Hypothalamus (tissue), 51 donors: ENCODE data around the gene IGSF9.

Experiments
- DNase-seq, 51 donors: peaks; one replicate each; lab custom pipeline; 2025; lab: John Stamatoyannopoulos, UW

Gene IGSF9

GRCh38 chr1:159879977-159880376, 65.4 kb downstream of the IGSF9 start:
- DNase-seq: no peak

GRCh38 chr1:159879136-159879535, 66.3 kb downstream of the IGSF9 start:
- no peak for DNase-seq

GRCh38 chr1:159877695-159878444, 67.5 kb downstream of the IGSF9 start:
- DNase-seq: no peak
